ENCODE measurements around the gene SWT1. TPM values are rescaled to one million over a fixed set of nuclear protein-coding genes. Genes with fewer than 3 reads are reported as not detected.

Gene SWT1
- total RNA-seq, 3 donors from 2014 or later (not counting 1 experiment from before 2014, with no cell fraction given), result 4.0 to 5.3 (median 5.1) TPM

DNA sequence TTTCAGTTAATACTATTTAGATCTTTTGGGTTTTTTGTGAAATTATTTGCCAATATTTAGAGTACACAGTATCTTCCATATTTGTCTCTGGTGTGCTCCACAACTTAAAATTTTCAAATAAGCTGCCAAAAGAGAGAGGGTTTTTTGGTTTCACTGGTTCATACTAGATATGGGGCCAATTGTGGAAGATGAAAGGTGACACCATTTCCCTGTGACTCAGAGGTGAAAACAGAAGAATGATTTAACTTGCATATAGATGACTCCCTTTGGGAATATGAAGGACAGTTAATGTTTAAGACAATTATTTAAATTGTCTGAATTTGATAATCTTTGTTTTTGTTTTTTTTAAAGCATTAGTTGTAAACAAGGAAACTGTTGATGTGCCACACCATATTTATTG lies 122.6 kb downstream of the SWT1 start:
- no peak overlapping the region for H3K27ac ChIP-seq (ENCODE audit: low read length)
- Mint-ChIP-seq H3K4me1 (peaks cover 14 to 17% of the 10 kb centered on the region in 2 donors), H3K27ac (no peak overlapping the region), H3K4me3 (no peak overlapping the region), H3K9me3 (no peaks in the 10 kb centered on the region), H3K36me3 (no peaks in the 10 kb centered on the region), H3K27me3 (ENCODE audit: low read depth in 2 of 2) (no peaks in the 10 kb centered on the region)
- no peaks in the 10 kb centered on the region for H3K36me3 ChIP-seq (ENCODE audit: control insufficient read depth, insufficient read depth, low read length)
- TF ChIP-seq, protein P1, sequence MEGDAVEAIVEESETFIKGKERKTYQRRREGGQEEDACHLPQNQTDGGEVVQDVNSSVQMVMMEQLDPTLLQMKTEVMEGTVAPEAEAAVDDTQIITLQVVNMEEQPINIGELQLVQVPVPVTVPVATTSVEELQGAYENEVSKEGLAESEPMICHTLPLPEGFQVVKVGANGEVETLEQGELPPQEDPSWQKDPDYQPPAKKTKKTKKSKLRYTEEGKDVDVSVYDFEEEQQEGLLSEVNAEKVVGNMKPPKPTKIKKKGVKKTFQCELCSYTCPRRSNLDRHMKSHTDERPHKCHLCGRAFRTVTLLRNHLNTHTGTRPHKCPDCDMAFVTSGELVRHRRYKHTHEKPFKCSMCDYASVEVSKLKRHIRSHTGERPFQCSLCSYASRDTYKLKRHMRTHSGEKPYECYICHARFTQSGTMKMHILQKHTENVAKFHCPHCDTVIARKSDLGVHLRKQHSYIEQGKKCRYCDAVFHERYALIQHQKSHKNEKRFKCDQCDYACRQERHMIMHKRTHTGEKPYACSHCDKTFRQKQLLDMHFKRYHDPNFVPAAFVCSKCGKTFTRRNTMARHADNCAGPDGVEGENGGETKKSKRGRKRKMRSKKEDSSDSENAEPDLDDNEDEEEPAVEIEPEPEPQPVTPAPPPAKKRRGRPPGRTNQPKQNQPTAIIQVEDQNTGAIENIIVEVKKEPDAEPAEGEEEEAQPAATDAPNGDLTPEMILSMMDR (IDR thresholded peaks at IDR 0.05), result no peak
- intact Hi-C loops (cut with micrococcal nuclease), result no loop called here
- H3K4me1 ChIP-seq (ENCODE audit: control insufficient read depth, insufficient read depth, low read length), result peaks cover 12% of the 10 kb centered on the region
- no peak overlapping the region for H3K4me3 ChIP-seq (ENCODE audit: low read length)
- H3K27me3 ChIP-seq (ENCODE audit: control insufficient read depth, insufficient read depth, low read length), result no peaks in the 10 kb centered on the region
- DNase-seq (no peak), ATAC-seq (no peak)
- no peaks in the 10 kb centered on the region for H3K9me3 ChIP-seq (ENCODE audit: control insufficient read depth, insufficient read depth, low read length)

DNA sequence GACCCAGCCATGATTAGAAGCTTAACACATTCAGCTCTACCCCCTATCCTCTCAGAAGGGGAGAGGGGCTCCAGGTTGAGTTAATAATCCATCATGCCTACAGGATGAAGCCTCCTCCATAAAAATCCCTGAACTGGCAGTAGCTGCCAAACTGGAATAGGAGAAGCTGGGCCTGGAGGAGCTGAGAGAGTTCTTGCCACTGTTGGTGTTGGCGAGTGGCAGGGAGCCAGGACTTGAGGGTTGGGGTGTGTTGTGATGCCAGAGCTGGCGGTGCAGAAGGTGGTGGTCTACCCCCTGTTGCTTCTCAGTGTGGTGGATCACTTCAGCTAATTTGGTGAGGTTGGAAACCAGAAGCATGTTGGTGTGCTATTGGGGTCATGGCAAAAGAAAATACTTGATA lies 123.6 kb downstream of the SWT1 start:
- DNase-seq (no peak), ATAC-seq (no peak)
- intact Hi-C loops (cut with micrococcal nuclease), result no loop called here
- no peaks in the 10 kb centered on the region for H3K36me3 Mint-ChIP-seq
- H3K9me3 ChIP-seq (ENCODE audit: control insufficient read depth, insufficient read depth, low read length), result no peaks in the 10 kb centered on the region
- H3K36me3 ChIP-seq (ENCODE audit: control insufficient read depth, insufficient read depth, low read length), result no peaks in the 10 kb centered on the region
- peaks cover 12% of the 10 kb centered on the region for H3K4me1 ChIP-seq (ENCODE audit: control insufficient read depth, insufficient read depth, low read length)
- no peak overlapping the region for H3K27ac ChIP-seq (ENCODE audit: low read length)
- peaks cover 14 to 17% of the 10 kb centered on the region in 2 donors for H3K4me1 Mint-ChIP-seq
- no peak overlapping the region for H3K4me3 ChIP-seq (ENCODE audit: low read length)
- TF ChIP-seq, protein P1 (IDR thresholded peaks at IDR 0.05), result no peak
- H3K9me3 Mint-ChIP-seq, result no peaks in the 10 kb centered on the region
- WGBS (ENCODE audit: insufficient coverage), result 90% methylated on average over 2 of the region's 2 CpGs
- H3K4me3 Mint-ChIP-seq, result no peak overlapping the region
- H3K27me3 ChIP-seq (ENCODE audit: control insufficient read depth, insufficient read depth, low read length), result no peaks in the 10 kb centered on the region
- H3K27me3 Mint-ChIP-seq (ENCODE audit: low read depth in 2 of 2), result no peaks in the 10 kb centered on the region
- peak overlapping the region; percentile 0 to 27 for H3K27ac Mint-ChIP-seq

DNA sequence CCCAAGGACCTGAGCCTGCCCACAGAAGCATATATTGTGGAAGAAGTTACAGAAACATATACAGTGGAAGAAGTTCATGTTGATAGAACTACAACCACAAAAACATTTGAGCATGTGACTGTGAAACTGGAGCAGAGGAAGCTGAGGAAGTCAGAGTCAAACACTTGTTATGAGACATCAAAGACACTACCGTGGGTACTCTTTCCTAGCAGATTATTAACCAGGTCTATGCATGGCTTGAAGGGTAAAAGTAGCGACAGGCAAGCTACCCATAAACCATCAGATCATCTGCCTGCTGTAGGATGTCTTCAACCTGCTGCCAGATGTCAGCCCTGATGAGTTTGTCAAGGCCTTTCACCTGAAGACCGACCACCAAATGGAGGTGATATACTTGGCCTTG lies 124.3 kb downstream of the SWT1 start:
- H3K4me1 ChIP-seq (ENCODE audit: control insufficient read depth, insufficient read depth, low read length), result peaks cover 12% of the 10 kb centered on the region
- no peak overlapping the region for H3K4me3 ChIP-seq (ENCODE audit: low read length)
- ATAC-seq (peak in 2 of 3 donors; percentile 50 to 67), DNase-seq (peak in 1 of 2 donors; percentile 73)
- TF ChIP-seq, protein P1 (IDR thresholded peaks at IDR 0.05), result no peak
- H3K27ac ChIP-seq (ENCODE audit: low read length), result peak overlapping the region; percentile 38
- peak overlapping the region; percentile 0 to 27 for H3K27ac Mint-ChIP-seq
- no peaks in the 10 kb centered on the region for H3K36me3 Mint-ChIP-seq
- H3K27me3 Mint-ChIP-seq (ENCODE audit: low read depth in 2 of 2), result no peaks in the 10 kb centered on the region
- 23% methylated on average over 2 of the region's 3 CpGs for WGBS (ENCODE audit: insufficient coverage)
- no peaks in the 10 kb centered on the region for H3K36me3 ChIP-seq (ENCODE audit: control insufficient read depth, insufficient read depth, low read length)
- H3K9me3 Mint-ChIP-seq, result no peaks in the 10 kb centered on the region
- intact Hi-C loops (cut with micrococcal nuclease), result no loop called here
- peaks cover 14 to 17% of the 10 kb centered on the region in 2 donors for H3K4me1 Mint-ChIP-seq
- H3K27me3 ChIP-seq (ENCODE audit: control insufficient read depth, insufficient read depth, low read length), result no peaks in the 10 kb centered on the region
- H3K9me3 ChIP-seq (ENCODE audit: control insufficient read depth, insufficient read depth, low read length), result no peaks in the 10 kb centered on the region
- H3K4me3 Mint-ChIP-seq, result no peak overlapping the region

DNA sequence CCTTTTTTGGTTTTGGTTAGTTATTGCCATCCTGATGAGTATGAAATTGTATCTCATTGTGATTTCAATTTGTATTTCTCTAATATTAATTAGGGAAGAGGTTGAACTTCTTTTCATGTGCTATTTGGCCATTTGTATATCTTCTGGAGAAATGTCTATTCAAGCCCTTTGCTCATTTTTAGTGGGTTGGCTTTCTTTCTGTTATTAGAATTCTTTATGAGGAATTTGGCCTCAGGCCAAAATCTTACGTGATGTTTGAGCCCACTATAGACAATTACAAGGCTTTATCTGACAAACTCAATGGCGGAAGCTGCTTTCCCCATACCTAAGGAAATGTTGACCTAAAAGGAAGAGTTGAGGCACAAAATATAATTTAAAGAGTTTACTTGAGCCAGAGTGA lies 127.1 kb downstream of the SWT1 start:
- H3K9me3 ChIP-seq (ENCODE audit: control insufficient read depth, insufficient read depth, low read length), result no peaks in the 10 kb centered on the region
- Mint-ChIP-seq H3K9me3 (no peaks in the 10 kb centered on the region), H3K27ac (no peak overlapping the region), H3K36me3 (no peaks in the 10 kb centered on the region), H3K27me3 (ENCODE audit: low read depth in 2 of 2) (no peaks in the 10 kb centered on the region), H3K4me1 (peaks cover 14 to 25% of the 10 kb centered on the region in 2 donors), H3K4me3 (no peak overlapping the region)
- DNase-seq (no peak), ATAC-seq (no peak)
- intact Hi-C loops (cut with micrococcal nuclease), result no loop called here
- no peak overlapping the region for H3K27ac ChIP-seq (ENCODE audit: low read length)
- TF ChIP-seq, protein P1 (IDR thresholded peaks at IDR 0.05), result no peak
- no peak overlapping the region for H3K4me3 ChIP-seq (ENCODE audit: low read length)
- 100% methylated on average over 1 of the region's 2 CpGs for WGBS (ENCODE audit: insufficient coverage)
- H3K27me3 ChIP-seq (ENCODE audit: control insufficient read depth, insufficient read depth, low read length), result no peaks in the 10 kb centered on the region
- H3K4me1 ChIP-seq (ENCODE audit: control insufficient read depth, insufficient read depth, low read length), result peaks cover 12% of the 10 kb centered on the region
- no peaks in the 10 kb centered on the region for H3K36me3 ChIP-seq (ENCODE audit: control insufficient read depth, insufficient read depth, low read length)
